ENCODE results near the gene ZNF439.
"Not testable (repeated sequence)": the region's sequence is repeated elsewhere in the genome, so short reads cannot be mapped to it uniquely, and the experiment has no call there.

Gene ZNF439

DNA sequence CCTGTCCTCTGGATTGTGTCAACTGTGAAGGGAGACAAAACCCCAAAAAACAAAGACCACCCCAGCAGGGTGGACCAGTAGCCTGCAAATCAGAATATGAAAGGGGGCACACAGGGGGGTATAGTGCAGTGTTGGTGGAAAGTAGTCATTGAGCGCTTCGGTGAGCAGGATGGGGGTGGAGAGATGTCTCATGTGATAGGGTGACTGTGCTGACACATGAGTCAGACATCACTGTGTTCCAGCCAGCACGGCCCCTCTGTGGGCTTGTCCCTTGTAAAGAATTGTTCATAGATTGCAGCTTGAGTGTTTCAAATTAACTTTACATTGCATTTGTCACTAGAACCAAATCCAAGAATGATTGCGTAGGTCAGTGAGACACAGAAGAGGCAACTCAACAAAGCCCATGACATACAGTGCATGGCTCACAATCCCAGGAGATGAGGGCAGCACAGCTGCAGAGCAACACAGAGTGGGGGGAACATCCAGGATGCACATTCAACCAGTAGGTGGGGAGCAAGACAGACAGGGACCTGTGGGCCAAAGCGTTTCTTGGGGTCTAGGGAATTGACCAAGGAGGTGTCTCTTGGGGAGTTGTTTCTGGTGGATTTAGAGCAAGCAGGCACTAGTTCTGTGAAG, 26.9 kb upstream of the ZNF439 start:
- H3K4me3 ChIP-seq (ENCODE audit: low read depth, low read length): no peak overlapping the region
- TF ChIP-seq, protein P1, sequence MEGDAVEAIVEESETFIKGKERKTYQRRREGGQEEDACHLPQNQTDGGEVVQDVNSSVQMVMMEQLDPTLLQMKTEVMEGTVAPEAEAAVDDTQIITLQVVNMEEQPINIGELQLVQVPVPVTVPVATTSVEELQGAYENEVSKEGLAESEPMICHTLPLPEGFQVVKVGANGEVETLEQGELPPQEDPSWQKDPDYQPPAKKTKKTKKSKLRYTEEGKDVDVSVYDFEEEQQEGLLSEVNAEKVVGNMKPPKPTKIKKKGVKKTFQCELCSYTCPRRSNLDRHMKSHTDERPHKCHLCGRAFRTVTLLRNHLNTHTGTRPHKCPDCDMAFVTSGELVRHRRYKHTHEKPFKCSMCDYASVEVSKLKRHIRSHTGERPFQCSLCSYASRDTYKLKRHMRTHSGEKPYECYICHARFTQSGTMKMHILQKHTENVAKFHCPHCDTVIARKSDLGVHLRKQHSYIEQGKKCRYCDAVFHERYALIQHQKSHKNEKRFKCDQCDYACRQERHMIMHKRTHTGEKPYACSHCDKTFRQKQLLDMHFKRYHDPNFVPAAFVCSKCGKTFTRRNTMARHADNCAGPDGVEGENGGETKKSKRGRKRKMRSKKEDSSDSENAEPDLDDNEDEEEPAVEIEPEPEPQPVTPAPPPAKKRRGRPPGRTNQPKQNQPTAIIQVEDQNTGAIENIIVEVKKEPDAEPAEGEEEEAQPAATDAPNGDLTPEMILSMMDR (IDR thresholded peaks at IDR 0.05; ENCODE audit: low read depth, low read length): no peak

DNA sequence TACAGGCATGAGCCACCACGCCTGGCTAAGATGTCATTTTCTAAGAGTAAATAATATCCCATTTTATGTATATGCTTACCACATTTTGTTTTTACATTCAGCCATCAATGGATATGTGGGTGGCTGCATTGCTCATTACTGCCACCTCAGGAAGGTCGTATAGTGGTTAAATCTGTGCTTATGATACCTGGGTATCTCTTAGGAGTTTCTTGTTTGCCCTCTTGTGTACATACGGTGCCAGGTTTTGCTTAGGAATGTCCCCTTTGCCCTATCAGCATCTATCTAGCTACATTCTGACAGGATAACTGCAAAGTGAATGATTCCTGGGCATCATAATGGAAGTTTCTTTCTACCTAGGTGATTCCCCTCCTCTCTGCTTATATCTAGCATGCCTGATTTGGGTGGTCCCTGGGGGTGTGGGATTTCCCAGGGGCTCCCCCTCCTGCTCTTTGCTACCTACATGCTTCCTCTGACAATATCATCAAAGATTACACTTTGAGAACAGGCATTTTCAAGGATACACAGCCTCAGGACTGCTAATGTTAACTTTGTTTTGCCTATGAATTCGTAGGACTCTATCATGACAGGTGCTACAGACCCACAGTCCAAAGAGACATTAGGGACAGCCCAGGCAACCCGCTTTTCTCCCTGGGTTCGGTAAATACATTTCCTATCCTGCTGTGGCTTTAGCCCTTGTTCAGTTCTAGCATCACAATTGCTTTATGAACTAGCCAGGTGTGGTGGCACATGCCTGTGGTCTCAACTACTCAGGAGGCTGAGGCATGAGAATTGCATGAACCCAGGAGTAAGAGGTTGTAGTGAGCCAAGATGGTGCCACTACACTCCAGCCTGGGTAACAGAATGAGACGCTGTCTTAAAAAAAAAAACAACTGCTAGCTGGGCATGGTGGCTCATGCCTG, 19.3 kb upstream of the ZNF439 start:
- not testable (repeated sequence) for H3K4me3 ChIP-seq (ENCODE audit: low read depth, low read length)

DNA sequence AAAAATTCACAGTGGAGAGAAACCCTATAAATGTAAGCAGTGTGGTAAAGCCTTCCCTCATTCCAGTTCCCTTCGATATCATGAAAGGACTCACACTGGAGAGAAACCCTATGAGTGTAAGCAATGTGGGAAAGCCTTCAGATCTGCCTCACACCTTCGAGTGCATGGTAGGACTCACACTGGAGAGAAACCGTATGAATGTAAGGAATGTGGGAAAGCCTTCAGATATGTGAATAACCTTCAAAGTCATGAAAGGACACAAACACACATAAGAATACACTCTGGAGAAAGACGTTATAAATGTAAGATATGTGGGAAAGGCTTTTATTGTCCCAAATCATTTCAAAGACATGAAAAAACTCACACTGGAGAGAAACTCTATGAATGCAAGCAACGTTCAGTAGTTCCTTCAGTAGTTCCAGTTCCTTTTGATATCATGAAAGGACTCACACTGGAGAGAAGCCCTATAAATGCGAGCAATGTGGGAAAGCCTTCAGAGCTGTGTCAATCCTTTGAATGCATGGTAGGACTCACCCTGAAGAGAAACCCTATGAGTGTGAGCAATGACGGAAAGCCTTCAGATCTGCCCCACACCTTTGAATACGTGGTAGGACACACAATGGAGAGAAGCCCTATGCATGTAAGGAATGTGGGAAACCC, 16.1 kb upstream of the ZNF439 start:
- no peak overlapping the region for H3K4me3 ChIP-seq (ENCODE audit: low read depth, low read length)
- TF ChIP-seq, protein P1 (IDR thresholded peaks at IDR 0.05; ENCODE audit: low read depth, low read length): no peak

DNA sequence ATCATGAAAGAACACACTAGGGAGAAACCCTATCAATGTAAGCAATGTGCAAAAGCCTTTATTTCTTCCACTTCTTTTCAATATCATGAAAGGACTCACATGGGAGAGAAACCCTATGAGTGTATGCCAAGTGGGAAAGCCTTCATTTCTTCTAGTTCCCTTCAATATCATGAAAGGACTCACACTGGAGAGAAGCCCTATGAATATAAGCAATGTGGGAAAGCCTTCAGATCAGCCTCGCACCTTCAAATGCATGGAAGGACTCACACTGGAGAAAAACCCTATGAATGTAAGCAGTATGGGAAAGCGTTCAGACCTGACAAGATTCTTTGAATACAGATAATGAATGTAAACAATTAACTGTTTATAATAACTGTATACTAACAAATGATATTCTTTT, 15.0 kb upstream of the ZNF439 start:
- H3K4me3 ChIP-seq (ENCODE audit: low read depth, low read length): no peak overlapping the region
- TF ChIP-seq, protein P1 (IDR thresholded peaks at IDR 0.05; ENCODE audit: low read depth, low read length): no peak

DNA sequence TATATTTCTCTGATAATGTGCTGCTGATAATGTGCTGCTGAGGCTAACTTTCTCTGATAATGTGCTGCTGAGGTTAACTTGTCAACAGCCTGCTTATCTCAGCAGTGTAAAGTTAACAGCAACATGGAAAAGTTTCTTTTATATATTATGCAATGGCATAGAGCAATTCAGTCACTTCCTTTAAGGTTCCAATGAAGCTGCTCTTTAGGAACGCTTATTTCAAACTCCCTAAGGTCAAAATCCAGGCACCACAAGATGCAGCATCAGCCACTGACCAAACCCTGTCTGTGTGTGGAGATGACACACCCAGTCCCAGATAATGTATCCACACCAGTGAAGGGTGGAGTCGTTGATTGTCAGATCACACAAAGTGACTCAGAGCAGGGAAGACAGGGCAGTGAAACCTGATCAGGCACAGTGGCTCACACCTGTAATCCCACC, 12.9 kb upstream of the ZNF439 start:
- H3K4me3 ChIP-seq (ENCODE audit: low read depth, low read length): not testable (repeated sequence)

DNA sequence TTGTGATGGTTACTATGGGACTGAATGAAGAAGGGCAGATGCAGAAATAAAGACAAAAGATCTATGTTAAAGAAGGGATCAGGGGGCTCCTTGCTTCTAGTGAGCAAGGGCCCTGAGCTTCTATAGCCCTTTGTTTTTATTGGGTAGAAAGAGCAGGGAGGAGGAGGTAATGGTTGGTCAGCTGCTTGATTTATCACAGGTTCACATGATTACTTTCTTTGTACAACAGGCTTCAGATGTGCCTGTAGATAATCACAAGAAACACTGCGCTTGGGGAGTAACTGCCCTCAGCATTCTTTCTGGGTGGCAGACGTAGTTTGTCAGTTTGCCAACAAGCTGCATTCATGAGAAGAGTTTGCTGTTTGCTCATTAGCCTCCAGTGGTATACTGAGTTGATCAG, 4.8 kb upstream of the ZNF439 start:
- TF ChIP-seq, protein P1 (IDR thresholded peaks at IDR 0.05; ENCODE audit: low read depth, low read length): no peak
- H3K4me3 ChIP-seq (ENCODE audit: low read depth, low read length): no peak overlapping the region

DNA sequence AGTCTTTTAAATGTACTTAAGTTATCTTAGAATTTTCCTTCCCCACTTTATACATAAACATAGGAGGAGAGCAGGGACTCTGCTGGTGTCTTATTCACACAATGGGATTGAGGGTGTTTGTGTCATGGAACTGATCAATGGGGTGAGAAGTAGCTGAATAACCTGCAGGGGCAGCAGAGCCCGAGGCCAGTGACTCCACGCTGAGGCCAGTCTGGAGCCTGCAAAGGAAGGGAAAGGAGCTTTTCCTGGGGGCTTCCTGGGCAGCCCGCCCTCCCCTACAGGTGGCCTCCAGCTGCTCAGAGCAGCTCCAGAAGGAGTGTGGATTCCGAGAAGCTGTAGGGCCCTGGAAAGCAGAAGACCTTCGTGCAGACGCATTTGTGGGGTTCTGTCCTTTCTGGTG, 911 bp upstream of the ZNF439 start:
- H3K4me3 ChIP-seq (ENCODE audit: low read depth, low read length): not testable (repeated sequence)

DNA sequence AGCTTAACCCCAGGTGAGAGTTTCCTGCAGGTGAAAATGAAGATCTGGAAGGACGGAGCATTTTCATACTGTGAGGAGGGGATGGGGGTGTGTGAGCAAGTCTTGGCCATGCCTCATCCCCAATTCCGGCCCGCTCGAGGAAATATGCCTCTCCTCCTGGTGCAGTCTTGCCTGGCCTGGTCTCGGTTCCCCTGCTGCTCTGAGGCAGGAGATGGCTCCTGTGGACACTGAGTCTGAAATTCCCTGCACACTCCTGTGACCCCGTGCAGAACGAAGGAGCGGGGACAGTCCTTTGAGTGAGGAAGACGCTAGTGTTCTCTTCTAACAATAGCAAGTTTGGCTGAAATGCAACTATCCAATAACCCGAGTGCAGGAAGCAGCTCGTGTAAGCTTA, 329 bp upstream of the ZNF439 start:
- peak overlapping the region; percentile 69 for H3K4me3 ChIP-seq (ENCODE audit: low read depth, low read length)
- TF ChIP-seq, protein P1 (IDR thresholded peaks at IDR 0.05; ENCODE audit: low read depth, low read length): no peak

DNA sequence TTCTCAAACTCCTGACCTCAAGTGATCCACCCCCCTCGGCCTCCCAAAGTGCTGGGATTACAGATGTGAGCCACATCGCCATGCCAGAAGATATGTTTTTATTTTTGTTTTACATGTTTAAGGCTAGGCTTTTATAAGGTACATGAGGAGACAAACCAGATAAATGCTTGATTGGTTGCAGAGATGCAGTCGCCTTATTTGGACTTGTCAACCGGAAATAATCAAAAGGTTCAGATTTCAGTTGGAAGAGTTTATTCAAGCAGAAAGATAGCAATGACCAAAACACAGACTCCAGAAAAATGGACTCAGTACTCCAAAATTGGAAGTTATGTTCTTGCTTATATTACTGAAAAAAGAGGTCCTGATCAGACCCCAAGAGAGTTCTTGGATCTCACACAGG, 1.8 kb downstream of the ZNF439 start:
- H3K4me3 ChIP-seq (ENCODE audit: low read depth, low read length): not testable (repeated sequence)

Data from WI38 (cell line).